Measurements from ENCODE around the gene MAGEB5.
"Not testable (repeated sequence)": the region's sequence is repeated elsewhere in the genome, so short reads cannot be mapped to it uniquely, and the experiment has no call there.

DNA sequence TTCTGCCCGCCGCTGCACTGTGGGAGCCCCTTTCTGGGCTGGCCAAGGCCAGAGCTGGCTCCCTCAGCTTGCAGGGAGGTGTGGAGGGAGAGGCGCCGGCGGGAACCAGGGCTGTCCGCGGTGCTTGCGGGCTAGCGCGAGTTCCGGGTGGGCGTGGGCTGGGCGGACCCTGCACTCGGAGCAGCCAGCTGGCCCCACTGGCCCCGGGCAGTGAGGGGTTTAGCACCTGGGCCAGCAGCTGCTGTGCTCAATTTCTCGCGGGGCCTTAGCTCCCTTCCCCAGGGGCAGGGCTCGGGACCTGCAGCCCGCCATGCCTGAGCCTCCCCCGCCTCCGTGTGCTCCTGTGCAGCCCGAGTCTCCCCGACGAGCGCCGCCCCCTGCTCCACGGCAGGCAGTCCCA lies 11.3 kb upstream of the MAGEB5 start:
- not testable (repeated sequence) for TF ChIP-seq EZH2 (IDR thresholded peaks at IDR 0.05; ENCODE audit: borderline replicate concordance, control insufficient read depth, low read depth, low read length); RFX5 (IDR thresholded peaks at IDR 0.05; ENCODE audit: low read depth, low read length); CTCF (IDR thresholded peaks at IDR 0.05 in 2 of 3, conservative IDR thresholded peaks at IDR 0.05 in 1 of 3; ENCODE audit: control insufficient read depth in 2 of 3, extremely low read depth in 1 of 3, insufficient read depth in 1 of 3, low read depth in 3 of 3, low read length in 3 of 3); JUND (IDR thresholded peaks at IDR 0.05; ENCODE audit: low read depth, low read length); POLR2AphosphoS2 (IDR thresholded peaks at IDR 0.05; ENCODE audit: low read depth, low read length)
